Stomach (tissue), 4 donors: ENCODE results near the gene PSMB2.

Experiments
- CTCF ChIP-seq, 7 experiments: fragments of 450-650 bp in 4 of 7; fragments of 200-600 bp in 3 of 7; sonication (generic) in 3 of 7; IDR thresholded peaks; one replicate each; pipeline ENCODE4 v1.5.1; 2016 to 2019; ENCODE audit warnings: antibody characterized with exemption in 7 of 7, control low read depth in 2 of 7, mild to moderate bottlenecking in 1 of 7
- EP300 ChIP-seq: sonication (generic); formaldehyde crosslinking; IDR thresholded peaks from one replicate; pipeline ENCODE4 v1.6.1; 2017; ENCODE audit warnings: antibody characterized with exemption
- POLR2A ChIP-seq, 4 donors: fragments of 450-650 bp; IDR thresholded peaks; one replicate each; pipeline ENCODE4 v1.6.1; 2016; ENCODE audit warnings: antibody characterized with exemption in 4 of 4, control low read depth in 2 of 4, mild to moderate bottlenecking in 1 of 4, moderate library complexity in 1 of 4
- POLR2AphosphoS5 ChIP-seq, 3 donors: sonication (generic); formaldehyde crosslinking; IDR thresholded peaks; one replicate each; pipeline ENCODE4 v1.6.1; 2016; ENCODE audit warnings: antibody characterized with exemption in 3 of 3

- no peak for TF ChIP-seq CTCF (IDR thresholded peaks at IDR 0.05)
- TF ChIP-seq EP300, result no peak
- no peak for TF ChIP-seq POLR2AphosphoS5 (IDR thresholded peaks at IDR 0.05)
- TF ChIP-seq POLR2A (IDR thresholded peaks at IDR 0.05), result no peak
Measured at GRCh38 chr1:35674111-35674510, 32.8 kb upstream of the PSMB2 start.
